ENCODE results near the gene ACTR1A.

Gene ACTR1A

DNA sequence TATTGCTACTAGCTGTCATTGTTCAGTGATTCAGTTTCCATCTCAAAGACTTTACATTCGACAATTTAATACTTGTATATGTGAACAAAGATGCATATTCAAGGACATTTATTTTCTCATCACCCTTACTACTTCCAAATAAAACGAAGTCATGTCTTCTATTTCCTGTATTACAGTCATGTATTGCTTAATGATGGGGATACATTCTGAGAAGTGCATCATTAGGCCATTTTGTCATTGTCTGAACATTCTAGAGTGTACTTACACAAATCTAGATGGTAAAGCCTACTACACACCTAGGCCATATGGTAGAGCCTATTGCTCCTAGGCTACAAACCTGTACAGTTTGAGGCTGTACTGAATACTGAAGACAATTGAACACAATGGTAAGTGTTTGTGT lies 57.7 kb downstream of the ACTR1A start:
- FAIRE-seq, result no peak

DNA sequence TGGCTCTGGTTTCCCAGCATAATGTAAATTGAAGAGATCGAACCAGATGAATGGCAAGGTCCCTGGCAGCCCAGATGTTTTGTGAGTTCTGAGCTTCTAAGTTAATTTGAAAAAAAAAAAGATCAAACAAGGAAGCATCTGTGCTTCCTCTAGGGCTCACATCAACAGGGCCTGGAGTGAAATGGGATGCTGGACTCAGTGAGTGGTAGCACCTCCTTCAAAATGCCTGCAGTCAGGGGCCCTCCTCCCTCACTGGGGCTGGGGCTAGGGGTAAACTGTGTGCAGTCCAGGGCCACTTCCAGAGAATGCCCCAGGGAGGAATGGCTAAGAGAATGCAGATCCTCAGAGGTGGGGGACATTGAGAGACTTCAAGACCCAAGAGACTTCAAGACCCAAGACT lies 64.1 kb downstream of the ACTR1A start:
- TF ChIP-seq, protein P1, sequence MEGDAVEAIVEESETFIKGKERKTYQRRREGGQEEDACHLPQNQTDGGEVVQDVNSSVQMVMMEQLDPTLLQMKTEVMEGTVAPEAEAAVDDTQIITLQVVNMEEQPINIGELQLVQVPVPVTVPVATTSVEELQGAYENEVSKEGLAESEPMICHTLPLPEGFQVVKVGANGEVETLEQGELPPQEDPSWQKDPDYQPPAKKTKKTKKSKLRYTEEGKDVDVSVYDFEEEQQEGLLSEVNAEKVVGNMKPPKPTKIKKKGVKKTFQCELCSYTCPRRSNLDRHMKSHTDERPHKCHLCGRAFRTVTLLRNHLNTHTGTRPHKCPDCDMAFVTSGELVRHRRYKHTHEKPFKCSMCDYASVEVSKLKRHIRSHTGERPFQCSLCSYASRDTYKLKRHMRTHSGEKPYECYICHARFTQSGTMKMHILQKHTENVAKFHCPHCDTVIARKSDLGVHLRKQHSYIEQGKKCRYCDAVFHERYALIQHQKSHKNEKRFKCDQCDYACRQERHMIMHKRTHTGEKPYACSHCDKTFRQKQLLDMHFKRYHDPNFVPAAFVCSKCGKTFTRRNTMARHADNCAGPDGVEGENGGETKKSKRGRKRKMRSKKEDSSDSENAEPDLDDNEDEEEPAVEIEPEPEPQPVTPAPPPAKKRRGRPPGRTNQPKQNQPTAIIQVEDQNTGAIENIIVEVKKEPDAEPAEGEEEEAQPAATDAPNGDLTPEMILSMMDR (IDR thresholded peaks at IDR 0.05; ENCODE audit: insufficient read depth, missing control alignments), result no peak
- no peak for FAIRE-seq
- no peak for DNase-seq (ENCODE audit: insufficient read length, low spot score)

More for the DNA sequence above, 57.7 kb downstream of the ACTR1A start:
- no peak for DNase-seq (ENCODE audit: insufficient read length, low spot score)
- TF ChIP-seq, protein P1 (IDR thresholded peaks at IDR 0.05; ENCODE audit: insufficient read depth, missing control alignments), result no peak

DNA sequence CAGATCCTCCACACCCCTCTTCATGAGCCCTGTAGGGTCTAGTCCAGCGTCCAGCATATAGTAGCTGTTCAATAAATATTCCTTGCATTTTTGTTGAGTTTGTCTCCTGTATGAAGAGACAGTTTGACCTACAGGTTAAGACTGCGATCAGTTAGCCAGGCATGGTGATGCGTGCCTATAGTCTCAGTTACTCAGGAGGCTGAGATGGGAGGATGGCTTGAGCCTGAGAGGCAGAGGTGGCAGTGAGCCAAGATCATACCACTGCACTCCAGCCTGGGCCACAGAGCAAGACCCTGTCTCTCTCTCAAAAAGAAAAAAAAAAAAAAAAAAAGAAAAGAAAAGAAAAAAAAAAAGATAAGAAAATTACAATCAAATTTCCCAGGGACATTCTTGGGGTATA lies 65.0 kb downstream of the ACTR1A start:
- no peak for FAIRE-seq
- DNase-seq (ENCODE audit: insufficient read length, low spot score), result no peak
- TF ChIP-seq, protein P1 (IDR thresholded peaks at IDR 0.05; ENCODE audit: insufficient read depth, missing control alignments), result no peak

DNA sequence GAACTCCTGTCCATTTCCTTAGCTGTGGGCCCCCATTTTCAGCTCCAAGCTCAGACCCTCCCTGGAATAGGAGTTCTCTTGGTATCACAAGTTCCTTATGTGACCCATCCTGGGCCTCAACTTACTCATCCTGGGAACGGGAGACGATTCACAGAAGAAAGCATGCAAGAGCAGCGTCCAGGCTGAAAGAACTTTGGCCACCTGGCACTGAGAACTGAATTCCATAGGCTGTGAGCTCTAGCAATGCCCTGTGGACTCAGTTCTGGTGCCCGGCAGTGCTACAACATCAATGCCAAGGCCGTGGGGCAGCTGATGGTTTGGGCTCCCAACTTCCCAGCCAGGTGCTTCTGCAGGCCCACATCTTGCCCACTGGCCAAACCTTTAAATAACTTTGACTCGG lies 66.2 kb downstream of the ACTR1A start:
- DNase-seq (ENCODE audit: insufficient read length, low spot score) (no peak), FAIRE-seq (no peak)
- TF ChIP-seq, protein P1 (IDR thresholded peaks at IDR 0.05; ENCODE audit: insufficient read depth, missing control alignments), result no peak

DNA sequence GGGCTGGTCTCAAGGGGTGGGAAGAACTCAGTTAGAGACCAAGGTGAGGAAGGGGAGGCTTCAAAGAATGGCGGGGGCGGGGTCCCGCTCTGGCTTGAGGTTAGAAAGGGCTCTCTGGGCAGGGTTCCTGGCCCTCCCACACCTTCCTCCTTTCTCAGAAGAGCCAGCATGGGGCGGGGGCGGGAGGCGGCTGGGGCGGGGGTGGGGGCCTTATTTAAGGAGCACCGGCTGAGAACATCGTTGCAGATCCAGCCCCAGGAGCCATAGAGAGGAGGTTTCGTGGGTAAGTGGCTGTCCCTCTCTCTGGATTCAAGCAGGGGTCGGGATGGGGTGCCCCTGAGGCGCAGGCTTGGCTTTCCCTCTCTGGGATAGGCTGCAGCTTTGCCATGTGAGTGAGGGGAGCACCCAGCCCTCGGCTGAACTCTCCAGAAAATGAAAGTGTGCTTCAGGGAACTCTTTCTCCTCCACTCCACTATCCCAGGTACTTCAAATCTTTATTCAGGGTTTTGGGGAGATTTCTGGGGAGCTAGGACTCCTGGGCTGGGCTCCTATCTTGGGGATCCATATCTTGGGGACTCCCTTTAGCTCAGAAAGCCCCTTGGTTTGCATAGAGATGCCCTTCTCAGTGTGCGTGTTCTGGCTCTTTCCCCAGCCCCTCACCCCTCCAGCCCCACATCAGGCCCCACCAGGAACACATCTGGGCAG lies 66.8 kb downstream of the ACTR1A start:
- no peak for DNase-seq (ENCODE audit: insufficient read length, low spot score)

DNA sequence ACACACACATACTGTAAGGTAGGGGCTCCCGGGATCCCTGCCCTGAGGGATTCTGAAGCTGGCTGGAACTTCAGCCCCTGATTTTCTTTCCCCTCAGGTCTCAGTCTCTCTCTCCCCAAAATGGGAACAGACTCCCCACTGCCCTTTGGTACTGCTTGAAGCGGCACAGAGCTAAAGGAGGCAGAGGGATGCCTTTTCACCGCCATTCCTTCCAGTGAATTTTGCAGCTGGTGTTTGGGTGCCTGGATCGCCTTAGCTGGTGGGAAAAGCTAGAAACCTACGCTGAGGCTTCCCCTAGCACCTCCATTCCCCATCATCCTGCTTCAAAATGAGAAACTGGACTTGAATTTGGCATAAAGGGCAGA lies 67.4 kb downstream of the ACTR1A start:
- TF ChIP-seq, protein P1 (IDR thresholded peaks at IDR 0.05; ENCODE audit: insufficient read depth, missing control alignments), result no peak
- FAIRE-seq, result no peak
- no peak for DNase-seq (ENCODE audit: insufficient read length, low spot score)

More for the DNA sequence above, 66.8 kb downstream of the ACTR1A start:
- TF ChIP-seq, protein P1 (IDR thresholded peaks at IDR 0.05; ENCODE audit: insufficient read depth, missing control alignments), result no peak
- FAIRE-seq, result no peak

DNA sequence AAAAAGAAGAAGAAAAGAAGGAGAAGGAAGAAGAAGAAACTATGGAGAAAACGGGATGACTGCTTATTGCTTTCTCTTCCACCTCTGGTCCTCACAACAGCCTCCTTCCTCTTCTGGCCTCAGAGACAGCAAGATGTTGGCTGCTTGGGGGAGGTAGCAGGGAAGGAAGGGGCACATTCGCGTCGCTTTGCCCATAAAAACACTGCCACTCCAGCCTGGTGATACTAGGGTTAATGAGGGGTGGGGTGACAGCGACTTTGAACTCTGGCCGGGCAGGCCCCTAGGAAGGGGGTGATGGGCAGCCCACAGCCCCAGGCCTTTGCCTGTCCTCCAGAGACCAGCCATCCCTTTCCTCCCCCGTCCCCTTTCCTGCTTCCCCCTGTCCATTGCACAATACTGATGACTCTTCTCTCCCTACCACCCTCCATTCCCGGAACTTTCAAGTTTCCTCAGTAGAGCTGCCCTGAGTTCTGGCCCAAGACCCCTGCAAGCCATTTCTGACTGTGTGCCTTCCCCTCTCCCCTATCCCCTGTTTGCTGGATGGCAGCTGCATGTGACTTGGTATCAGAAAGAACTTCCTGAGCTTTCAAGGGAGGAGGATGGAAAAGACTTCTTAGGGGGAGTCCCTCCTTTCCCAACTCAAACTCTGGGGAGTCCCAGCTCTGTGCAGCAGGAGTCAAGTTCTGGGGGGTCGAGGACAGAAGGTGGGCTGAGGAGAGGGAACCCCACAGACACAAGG lies 67.9 kb downstream of the ACTR1A start:
- FAIRE-seq, result no peak
- TF ChIP-seq, protein P1 (IDR thresholded peaks at IDR 0.05; ENCODE audit: insufficient read depth, missing control alignments), result no peak
- no peak for DNase-seq (ENCODE audit: insufficient read length, low spot score)

Data from D721Med (cell line).